Gastrocnemius medialis (tissue), 4 donors: ENCODE results near the gene TMEM131L. TPM values are rescaled to one million over a fixed set of nuclear protein-coding genes. Genes with fewer than 3 reads are reported as not detected.

Experiments used
- ATAC-seq, 2 donors: fragments of 150-250 bp; one replicate each; pipeline ENCODE4 v1.9.1; 2016
- DNase-seq, 2 donors: peaks; one replicate each; pipeline ENCODE4 v3.0.0-alpha.2; 2019
- H3K27ac ChIP-seq, 4 donors: fragments of 200-600 bp; sonication (generic); 1 replicate in 1 of 4; 2 replicates in 3 of 4; pipeline ENCODE4 v1.5.1; 2016 to 2018; ENCODE audit warnings: mild to moderate bottlenecking in 2 of 4, moderate library complexity in 1 of 4
- H3K27me3 ChIP-seq, 3 donors: fragments of 200-600 bp; sonication (generic) in 2 of 3; 1 replicate in 1 of 3; 2 replicates in 2 of 3; pipeline versions ENCODE4 v1.5.1 to v1.6.0; 2016 to 2019; ENCODE audit warnings: mild to moderate bottlenecking in 1 of 3, moderate library complexity in 1 of 3
- H3K36me3 ChIP-seq, 2 donors: fragments of 200-600 bp; sonication (generic) in 1 of 2; one replicate each; pipeline ENCODE4 v1.5.1; 2017 to 2018
- H3K4me1 ChIP-seq, 2 donors: fragments of 200-600 bp; sonication (generic) in 1 of 2; one replicate each; pipeline ENCODE4 v1.5.1; 2016 to 2017; ENCODE audit warnings: mild to moderate bottlenecking in 2 of 2
- H3K4me3 ChIP-seq, 4 donors: fragments of 200-600 bp; sonication (generic) in 3 of 4; 1 replicate in 1 of 4; 2 replicates in 3 of 4; pipeline ENCODE4 v1.5.1; 2016 to 2019; ENCODE audit warnings: mild to moderate bottlenecking in 2 of 4
- H3K9me3 ChIP-seq, 3 donors: fragments of 200-600 bp; sonication (generic) in 2 of 3; 1 replicate in 1 of 3; 2 replicates in 2 of 3; pipeline ENCODE4 v1.5.1; 2016 to 2019
- CTCF ChIP-seq, 5 experiments: fragments of 450-650 bp in 3 of 5; fragments of 200-600 bp in 2 of 5; sonication (generic) in 2 of 5; IDR thresholded peaks in 4 of 5; conservative IDR thresholded peaks in 1 of 5; 1 replicate in 4 of 5; 2 replicates in 1 of 5; pipeline ENCODE4 v1.5.1; 2016 to 2019; ENCODE audit warnings: antibody characterized with exemption in 5 of 5, mild to moderate bottlenecking in 3 of 5, moderate library complexity in 3 of 5
- POLR2A ChIP-seq, 2 donors: fragments of 450-650 bp; IDR thresholded peaks; one replicate each; pipeline ENCODE4 v1.6.1; 2017; ENCODE audit warnings: antibody characterized with exemption in 2 of 2, mild to moderate bottlenecking in 2 of 2, moderate library complexity in 2 of 2
- in situ Hi-C, 4 donors: fragments of 200-750 bp; cut with MboI; loops; one replicate each; pipeline versions ENCODE4 v1.15.0 to v1.8.0; 2017; ENCODE audit warnings: low sequenced_read_pairs in 4 of 4
- intact Hi-C: fragments of 100-400 bp; cut with DNase I; formaldehyde crosslinking; loops from one replicate; pipeline ENCODE4 v1.15.1; 2023; ENCODE audit warnings: low total_unique reads
- total RNA-seq, 4 donors: library from RNA; depleted of rRNA; stranded (reverse); fragments of >200 nt; gene quantifications; one replicate each; pipeline versions ENCODE4 v1.1.0 to v1.2.3, GENCODE V29; 2016

TMEM131L gene
- total RNA-seq, 4 donors from 2014 or later = 4.6 to 21.4 (median 9.5) TPM

GRCh38 chr4:153638011-153638410 lies 171.9 kb downstream of the TMEM131L start:
- no peak for ATAC-seq
- peaks cover 0 to 43% of the 10 kb centered on the region in 2 donors for H3K36me3 ChIP-seq
- no peaks in the 10 kb centered on the region for H3K9me3 ChIP-seq
- H3K27ac ChIP-seq = no peak overlapping the region
- H3K27me3 ChIP-seq = no peaks in the 10 kb centered on the region
- TF ChIP-seq CTCF (IDR thresholded peaks at IDR 0.05 in 4 of 5, conservative IDR thresholded peaks at IDR 0.05 in 1 of 5) = no peak
- TF ChIP-seq POLR2A (IDR thresholded peaks at IDR 0.05) = no peak
- in situ Hi-C loops (loop anchor here in 2 of 4 donors (5.0 to 25.0 kb wide), 3 partner anchors 104 to 501 kb away; no protein-coding TSS in a partner anchor), intact Hi-C loops (loop anchor here (5.0 kb wide), 1 partner anchor 114 kb away; no protein-coding TSS in a partner anchor)
- no peak for DNase-seq
- no peaks in the 10 kb centered on the region for H3K4me1 ChIP-seq
- H3K4me3 ChIP-seq = no peak overlapping the region

GRCh38 chr4:153638999-153639398 lies 172.8 kb downstream of the TMEM131L start:
- Histone ChIP-seq H3K4me1 (no peaks in the 10 kb centered on the region), H3K27ac (no peak overlapping the region), H3K36me3 (peaks cover 0 to 33% of the 10 kb centered on the region in 2 donors), H3K27me3 (no peaks in the 10 kb centered on the region), H3K4me3 (no peak overlapping the region), H3K9me3 (no peaks in the 10 kb centered on the region)
- TF ChIP-seq POLR2A (IDR thresholded peaks at IDR 0.05) (no peak), CTCF (IDR thresholded peaks at IDR 0.05 in 4 of 5, conservative IDR thresholded peaks at IDR 0.05 in 1 of 5) (no peak)
- in situ Hi-C loops (loop anchor here in 2 of 4 donors (5.0 to 25.0 kb wide), 3 partner anchors 103 to 502 kb away; no protein-coding TSS in a partner anchor), intact Hi-C loops (loop anchor here (5.0 kb wide), 1 partner anchor 113 kb away; no protein-coding TSS in a partner anchor)
- DNase-seq = no peak
- ATAC-seq = no peak

GRCh38 chr4:153639833-153640802 lies 174.0 kb downstream of the TMEM131L start:
- peaks cover 0 to 22% of the 10 kb centered on the region in 2 donors for H3K36me3 ChIP-seq
- no peak for DNase-seq
- intact Hi-C loops = loop anchor here (5.0 kb wide), 1 partner anchor 112 kb away; no protein-coding TSS in a partner anchor
- H3K4me1 ChIP-seq = no peaks in the 10 kb centered on the region
- no peak for ATAC-seq
- no peaks in the 10 kb centered on the region for H3K9me3 ChIP-seq
- H3K27ac ChIP-seq = no peak overlapping the region
- H3K27me3 ChIP-seq = no peaks in the 10 kb centered on the region
- no peak for TF ChIP-seq CTCF (IDR thresholded peaks at IDR 0.05 in 4 of 5, conservative IDR thresholded peaks at IDR 0.05 in 1 of 5)
- TF ChIP-seq POLR2A (IDR thresholded peaks at IDR 0.05) = no peak
- no peak overlapping the region for H3K4me3 ChIP-seq
- in situ Hi-C loops = loop anchor here in 2 of 4 donors (5.0 to 25.0 kb wide), 3 partner anchors 102 to 503 kb away; no protein-coding TSS in a partner anchor

- no peak for ATAC-seq
- H3K36me3 ChIP-seq = peaks cover 0 to 8% of the 10 kb centered on the region in 2 donors
- H3K4me1 ChIP-seq = no peaks in the 10 kb centered on the region
- no peak for DNase-seq
- no peaks in the 10 kb centered on the region for H3K27me3 ChIP-seq
- H3K4me3 ChIP-seq = no peak overlapping the region
- intact Hi-C loops = no loop called here
- in situ Hi-C loops = loop anchor here in 1 of 4 donors (25.0 kb wide), 1 partner anchor 504 kb away; no protein-coding TSS in a partner anchor
- TF ChIP-seq CTCF (IDR thresholded peaks at IDR 0.05 in 4 of 5, conservative IDR thresholded peaks at IDR 0.05 in 1 of 5) (no peak), POLR2A (IDR thresholded peaks at IDR 0.05) (no peak)
- H3K27ac ChIP-seq = no peak overlapping the region
- H3K9me3 ChIP-seq = no peaks in the 10 kb centered on the region
Measured at GRCh38 chr4:153641532-153641931, 175.4 kb downstream of the TMEM131L start.
